Iris pigment epithelial cell (primary cell): ENCODE data around the gene BFSP2.

Experiments used
- DNase-seq: peaks from one replicate; pipeline ENCODE4 v3.0.0-alpha.2; 2011; ENCODE audit warnings: low read depth

Gene BFSP2

DNA sequence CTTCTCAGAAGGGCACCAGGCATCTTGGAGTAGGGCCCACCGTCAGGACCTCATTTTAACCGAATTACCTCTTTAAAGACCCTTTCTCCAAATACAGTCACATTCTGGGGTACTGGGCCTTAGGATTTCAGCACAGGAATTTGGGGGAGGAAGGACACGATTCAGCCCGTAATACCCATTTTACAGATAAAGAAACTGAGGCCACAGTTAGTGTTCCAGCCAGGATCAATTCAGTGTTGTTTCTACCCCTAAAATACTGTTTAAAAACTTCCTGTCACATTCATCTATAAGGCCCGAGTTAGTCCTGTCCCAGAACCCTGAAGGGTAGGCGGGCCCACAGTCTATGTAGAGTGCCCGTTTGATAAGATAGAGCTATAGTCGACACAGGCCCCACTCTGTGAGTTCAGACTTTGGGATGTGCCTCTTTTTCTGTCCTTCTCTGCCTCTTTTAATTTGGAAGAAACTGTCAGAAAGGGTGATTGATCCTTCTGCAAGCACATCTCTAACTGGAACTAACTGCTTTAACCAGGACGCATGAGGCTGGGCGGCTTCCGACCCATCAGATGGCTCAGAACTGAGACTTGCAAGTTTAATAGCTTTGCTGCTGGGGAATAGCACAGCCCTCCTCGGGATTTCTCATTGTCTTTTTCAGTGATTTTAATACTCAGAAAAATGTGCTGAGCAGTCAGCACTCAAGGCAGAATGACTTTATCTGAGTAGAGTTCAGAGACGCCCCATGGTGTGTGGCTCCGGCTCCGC is 19.5 kb downstream of the BFSP2 start:
- no peak for DNase-seq

- DNase-seq, result no peak
Observed at GRCh38 chr3:133424937-133425869, 25.3 kb downstream of the BFSP2 start.

DNA sequence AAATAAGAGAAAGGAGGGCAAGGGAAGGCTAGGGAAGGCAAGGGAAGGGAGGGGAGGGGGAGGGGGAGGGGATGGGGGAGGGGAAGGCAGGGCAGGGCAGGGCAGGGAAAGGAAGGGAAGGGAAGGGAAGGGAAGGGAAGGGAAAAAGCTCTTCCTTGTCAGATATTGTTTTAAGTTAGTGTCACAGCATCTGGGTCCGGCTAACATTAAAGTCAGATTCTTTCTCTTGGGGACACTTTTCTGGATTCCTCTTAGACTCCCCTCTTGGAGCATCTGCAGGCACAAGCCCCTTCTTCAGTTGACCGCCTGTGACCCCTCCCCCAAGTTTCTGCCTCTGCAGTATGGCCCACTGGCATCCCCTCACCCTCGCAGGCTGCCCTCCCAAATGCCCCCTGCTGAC is 26.0 kb downstream of the BFSP2 start:
- DNase-seq, result no peak

DNA sequence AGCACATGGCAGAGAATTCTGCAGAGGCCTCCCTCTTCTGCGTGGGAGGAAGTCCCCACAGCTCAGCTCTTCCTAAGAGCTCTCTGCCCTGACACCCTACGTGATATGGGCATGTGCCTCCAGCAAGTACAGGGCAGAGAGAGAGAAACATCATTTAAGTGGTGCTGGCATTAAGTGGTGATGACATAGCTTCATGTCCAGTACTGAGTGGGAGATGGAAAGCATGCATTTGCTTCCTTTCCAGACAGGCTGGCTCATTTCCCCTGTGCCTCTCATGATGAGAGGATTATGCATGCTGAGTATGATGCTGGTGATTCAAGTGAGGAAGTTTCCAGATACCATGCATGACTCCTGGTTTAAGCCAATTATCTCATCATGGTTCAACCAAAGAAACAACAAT is 26.9 kb downstream of the BFSP2 start:
- peak; percentile 65 for DNase-seq

DNA sequence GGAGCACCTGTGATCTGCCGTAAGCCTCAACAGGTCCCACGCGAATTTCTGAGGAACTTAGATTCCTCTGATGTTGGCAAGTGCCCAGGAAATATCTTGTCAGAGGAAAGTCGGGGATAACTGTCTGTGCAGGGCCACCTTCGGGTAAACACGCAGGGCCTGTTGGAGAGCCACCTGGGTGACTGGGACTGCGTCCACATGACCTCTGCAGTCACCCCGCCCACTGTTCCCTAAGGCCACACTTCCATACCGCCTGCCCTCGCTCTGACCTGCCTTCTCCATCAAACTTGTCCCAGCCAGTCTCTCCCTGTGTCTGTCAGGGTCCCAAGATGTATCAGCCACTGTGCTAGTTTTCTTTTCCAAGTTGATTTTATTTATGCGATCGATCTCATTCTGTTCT is 28.7 kb downstream of the BFSP2 start:
- no peak for DNase-seq

- no peak for DNase-seq
Observed at GRCh38 chr3:133429063-133429462, 29.2 kb downstream of the BFSP2 start.

DNA sequence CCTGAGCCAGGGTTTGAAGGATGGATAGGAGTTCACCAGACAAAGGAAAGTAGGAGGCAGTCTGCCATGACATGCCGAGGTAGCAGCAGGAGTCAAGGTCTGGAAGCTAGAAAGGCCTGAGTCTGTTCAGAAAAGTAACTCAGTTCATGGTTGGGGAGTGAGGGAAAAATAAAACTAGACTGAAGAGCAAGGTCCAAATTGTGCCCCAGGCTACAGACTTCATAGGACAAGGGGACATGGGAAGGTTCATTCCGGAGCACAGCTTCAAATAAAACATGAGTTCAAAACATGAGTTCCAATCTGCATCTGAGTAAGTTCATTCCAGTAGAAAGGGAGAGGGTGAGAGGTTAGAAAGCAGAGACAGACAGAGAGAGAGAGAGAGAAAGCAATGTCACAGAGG is 39.7 kb downstream of the BFSP2 start:
- DNase-seq, result no peak

DNA sequence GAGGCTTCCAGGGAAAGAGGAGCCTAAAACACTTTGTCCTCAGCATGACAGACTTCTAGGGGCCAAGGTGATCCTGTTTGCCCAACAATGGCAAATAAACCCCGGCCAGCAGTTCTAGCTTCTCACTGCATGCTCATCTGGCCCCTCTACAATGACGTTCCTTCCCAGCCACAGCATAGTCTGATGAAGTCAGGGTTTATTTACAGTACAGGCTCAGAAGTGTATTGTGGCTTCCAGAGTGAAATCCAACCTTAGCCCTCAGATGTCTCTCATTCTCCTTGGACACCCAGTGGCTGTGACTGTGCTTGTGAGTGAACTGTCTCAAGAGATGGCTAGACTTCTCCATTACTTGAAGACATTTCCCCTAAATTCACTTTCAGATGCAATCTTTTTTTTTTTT is 40.8 kb downstream of the BFSP2 start:
- peak; percentile 26 for DNase-seq

- DNase-seq, result peak; percentile 38
Observed at GRCh38 chr3:133441867-133442270, 42.0 kb downstream of the BFSP2 start.

- DNase-seq, result no peak
Observed at GRCh38 chr3:133442518-133442917, 42.7 kb downstream of the BFSP2 start.

- DNase-seq, result peak; percentile 37
Observed at GRCh38 chr3:133443649-133444422, 44.0 kb downstream of the BFSP2 start.

DNA sequence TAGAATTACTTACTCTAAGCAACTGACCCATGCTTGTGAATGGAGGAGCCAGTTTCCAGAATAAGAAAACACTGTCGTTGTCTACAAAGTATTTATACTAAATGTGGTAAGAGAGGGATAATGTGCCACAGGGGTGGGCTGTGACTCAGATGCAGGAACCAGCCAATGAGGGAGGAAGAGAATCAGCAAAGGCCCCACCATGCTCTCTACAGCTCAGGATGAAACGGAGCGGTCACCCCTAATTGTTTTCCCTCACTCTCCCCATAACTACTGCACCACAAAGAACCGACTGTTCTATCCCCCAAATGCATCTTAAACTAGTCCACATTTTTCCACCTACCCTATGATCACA is 44.5 kb downstream of the BFSP2 start:
- DNase-seq, result no peak

DNA sequence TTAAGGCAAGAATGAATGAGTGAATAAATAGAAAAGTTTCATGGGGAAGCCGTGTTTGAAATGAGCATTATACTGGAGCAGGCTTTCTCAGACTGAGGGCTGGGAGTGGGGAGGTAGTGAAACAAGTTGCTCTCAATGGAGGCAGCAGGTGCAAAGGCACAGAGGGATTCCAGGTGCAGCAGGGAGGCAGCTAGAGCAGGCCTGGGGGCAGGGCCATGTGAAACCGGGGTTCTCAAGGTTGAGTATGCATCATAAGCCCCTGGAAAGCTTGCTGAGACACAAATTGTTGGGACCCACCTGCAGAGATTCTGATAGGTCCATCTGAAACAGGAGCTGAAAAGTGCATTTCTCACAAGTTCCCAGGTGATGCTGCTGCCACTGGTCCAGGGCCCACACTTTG is 45.3 kb downstream of the BFSP2 start:
- DNase-seq, result no peak

DNA sequence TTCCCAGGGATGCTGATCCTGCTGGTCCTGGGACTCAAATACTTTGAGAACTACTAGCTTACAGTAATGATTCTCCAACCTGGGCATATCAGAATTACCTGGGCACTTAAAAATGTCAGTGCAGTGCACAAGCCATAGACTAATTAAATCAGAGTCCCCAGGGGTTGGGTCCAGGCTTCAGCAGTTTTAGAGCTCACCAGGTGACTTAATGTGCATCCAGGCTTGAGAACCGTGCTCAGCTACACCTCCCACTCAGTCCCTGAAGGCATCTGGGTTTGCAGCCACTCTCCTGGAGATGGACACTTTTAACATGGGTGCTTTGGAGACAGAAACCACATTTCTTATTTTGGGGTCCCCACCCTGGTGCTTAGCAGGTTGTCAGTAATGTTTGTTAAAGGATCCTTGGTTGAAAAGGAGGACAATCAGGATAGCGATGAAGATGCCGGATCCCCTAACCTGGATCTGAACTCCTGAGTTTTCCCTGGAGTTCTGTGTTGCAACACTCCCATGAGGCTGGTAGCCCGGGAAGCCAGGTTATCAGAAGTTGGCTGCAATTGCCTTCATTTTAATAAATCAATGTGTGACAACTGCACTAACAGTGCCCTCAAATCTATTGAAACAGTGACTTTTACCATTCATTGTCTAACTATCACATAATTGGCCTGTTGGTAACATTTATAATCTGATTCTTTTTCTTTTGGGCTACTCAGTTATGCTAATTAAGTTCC is 48.1 kb downstream of the BFSP2 start:
- DNase-seq, result no peak

- DNase-seq, result no peak
Observed at GRCh38 chr3:133448478-133449122, 48.7 kb downstream of the BFSP2 start.

GRCh38 chr3:133451309-133451708 is 51.5 kb downstream of the BFSP2 start:
- DNase-seq, result no peak

- DNase-seq, result no peak
Observed at GRCh38 chr3:133452641-133453319, 52.9 kb downstream of the BFSP2 start.

DNA sequence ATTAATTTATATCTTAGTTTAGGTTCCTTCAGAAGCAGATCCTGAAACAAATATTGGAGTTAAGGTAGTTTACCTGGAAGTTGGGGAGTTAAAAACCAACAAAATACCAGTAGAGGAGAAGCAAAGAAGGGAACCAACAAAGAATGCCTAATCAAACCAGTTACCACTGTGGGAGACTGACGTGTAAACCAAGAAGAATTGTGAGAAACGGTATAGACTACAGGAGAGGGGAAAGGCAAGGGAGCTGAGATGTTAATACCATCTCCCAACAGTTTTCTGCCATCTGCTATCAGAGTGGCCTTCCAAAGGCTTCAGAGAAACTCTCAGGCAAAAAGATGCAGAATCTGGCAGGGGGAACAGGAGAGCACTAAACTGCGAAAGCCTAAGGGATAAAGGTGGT is 53.5 kb downstream of the BFSP2 start:
- no peak for DNase-seq

- DNase-seq, result no peak
Observed at GRCh38 chr3:133455281-133455680, 55.4 kb downstream of the BFSP2 start.

GRCh38 chr3:133455960-133456359 is 56.1 kb downstream of the BFSP2 start:
- DNase-seq, result no peak

DNA sequence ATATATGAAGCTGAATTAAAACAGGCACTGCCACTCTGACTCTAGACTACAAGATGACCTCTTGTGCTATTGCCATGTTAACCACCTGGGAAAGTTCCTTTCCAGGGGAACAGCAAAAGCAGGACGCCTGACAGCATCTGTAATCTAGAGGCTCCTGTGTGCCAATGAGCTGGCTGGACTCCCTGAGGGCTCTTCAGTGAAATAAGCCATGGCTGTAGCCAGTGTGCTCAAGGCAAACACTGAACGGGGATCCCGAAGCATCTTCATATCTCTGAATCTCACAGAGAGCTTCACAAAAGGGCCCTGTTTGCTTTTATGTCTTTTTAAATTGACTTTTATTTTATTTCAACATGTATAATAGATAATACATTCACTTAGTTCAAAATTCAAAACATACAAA is 57.2 kb downstream of the BFSP2 start:
- DNase-seq, result no peak
